CD4-positive, alpha-beta memory T cell (primary cell): ENCODE data around the gene GPAT2. TPM values are rescaled to one million over a fixed set of nuclear protein-coding genes. Genes with fewer than 3 reads are reported as not detected.
A peak's percentile ranks its signal among the peaks of the same experiment; 100 is the strongest.
"Not testable (repeated sequence)": the region's sequence is repeated elsewhere in the genome, so short reads cannot be mapped to it uniquely, and the experiment has no call there.

Source experiments
- CTCF ChIA-PET: fragments of 350-600 bp; sonication (Branson Sonifier 250); formaldehyde crosslinking; loops from one replicate; lab custom pipeline; 2021; ENCODE audit warnings: inconsistent platforms; ENCODE audit not compliant: partially characterized antibody; lab: Charles Lee
- POLR2A ChIA-PET: fragments of 350-600 bp; sonication (Branson Sonifier 250); formaldehyde crosslinking; loops from one replicate; lab custom pipeline; 2021; ENCODE audit not compliant: partially characterized antibody; lab: Charles Lee
- DNase-seq, 5 donors: peaks; one replicate each; pipeline versions ENCODE4 v3.0.0 to v3.0.0-alpha.2; 2020 to 2022; ENCODE audit warnings: mixed read lengths in 1 of 5
- H3K27ac ChIP-seq: one replicate; pipeline ENCODE4 v1.7.0; 2013; ENCODE audit warnings: low read depth, low read length
- H3K27me3 ChIP-seq: 2 replicates; pipeline ENCODE4 v1.7.0; 2013; ENCODE audit warnings: mild to moderate bottlenecking, low read length, moderate library complexity; ENCODE audit not compliant: insufficient read depth
- H3K36me3 ChIP-seq: 2 replicates; pipeline ENCODE4 v1.7.0; 2013; ENCODE audit warnings: mild to moderate bottlenecking, low read length, moderate library complexity; ENCODE audit not compliant: insufficient read depth
- H3K4me1 ChIP-seq: 2 replicates; pipeline ENCODE4 v1.7.0; 2013; ENCODE audit warnings: mild to moderate bottlenecking, low read length, moderate library complexity; ENCODE audit not compliant: insufficient read depth
- H3K4me3 ChIP-seq, 2 donors: one replicate each; pipeline ENCODE4 v1.7.0; 2013; ENCODE audit warnings: low read length in 2 of 2, mild to moderate bottlenecking in 1 of 2
- H3K9me3 ChIP-seq, 2 donors: one replicate each; pipeline ENCODE4 v1.7.0; 2013; ENCODE audit warnings: low read length in 2 of 2, control low read depth in 1 of 2; ENCODE audit not compliant: control insufficient read depth in 1 of 2
- H3K27ac Mint-ChIP-seq, 7 donors: one replicate each; pipeline ENCODE4 v1.8.0; 2020 to 2021; ENCODE audit warnings: mixed read lengths in 7 of 7, mild to moderate bottlenecking in 6 of 7, inconsistent platforms in 3 of 7, moderate library complexity in 3 of 7
- H3K27me3 Mint-ChIP-seq, 2 donors: one replicate each; pipeline ENCODE4 v1.8.0; 2020 to 2021; ENCODE audit warnings: mixed read lengths in 2 of 2
- H3K36me3 Mint-ChIP-seq, 2 donors: one replicate each; pipeline ENCODE4 v1.8.0; 2020 to 2021; ENCODE audit warnings: mixed read lengths in 2 of 2, inconsistent platforms in 1 of 2, mild to moderate bottlenecking in 1 of 2
- H3K4me1 Mint-ChIP-seq, 4 donors: one replicate each; pipeline ENCODE4 v1.8.0; 2020 to 2021; ENCODE audit warnings: mixed read lengths in 4 of 4, mild to moderate bottlenecking in 1 of 4
- H3K4me3 Mint-ChIP-seq, 8 donors: one replicate each; pipeline ENCODE4 v1.8.0; 2020 to 2021; ENCODE audit warnings: mixed read lengths in 8 of 8, mild to moderate bottlenecking in 7 of 8, moderate library complexity in 6 of 8, inconsistent platforms in 3 of 8
- H3K9me3 Mint-ChIP-seq, 8 donors: one replicate each; pipeline ENCODE4 v1.8.0; 2020 to 2021; ENCODE audit warnings: mixed read lengths in 8 of 8, mild to moderate bottlenecking in 5 of 8, inconsistent platforms in 3 of 8, moderate library complexity in 1 of 8
- intact Hi-C: fragments of 100-400 bp; cut with micrococcal nuclease; formaldehyde crosslinking; loops from one replicate; pipeline ENCODE4 v1.15.1; 2023
- polyA plus RNA-seq, 2 donors: library from polyadenylated mRNA; unstranded; fragments of 300-500 nt; fragmentation: Illumina TruSeq; gene quantifications; one replicate each; pipeline ENCODE4 v1.2.3, GENCODE V29; 2021
- total RNA-seq, 2 experiments: library from RNA; stranded (reverse); gene quantifications; one replicate each; pipeline ENCODE4 v1.2.3, GENCODE V29; 2021

Gene GPAT2
- total and polyA plus RNA-seq, 4 experiments from 2014 or later: 2.9 to 6.3 (median 3.4) TPM

- H3K9me3 Mint-ChIP-seq, H3K27me3 ChIP-seq, H3K9me3 ChIP-seq, H3K27me3 Mint-ChIP-seq, H3K36me3 Mint-ChIP-seq, H3K4me1 ChIP-seq, H3K36me3 ChIP-seq, intact Hi-C loops, POLR2A ChIA-PET: not testable (repeated sequence)
- Mint-ChIP-seq H3K4me1 (peaks cover 7 to 18% (median 9%) of the 10 kb centered on the region in 4 donors), H3K27ac (peak overlapping the region; percentile 40 to 93 (median 78)), H3K4me3 (peak overlapping the region; percentile 77 to 84 (median 81))
- CTCF ChIA-PET: interaction anchor here (2.1 kb wide), 1 partner anchor 18 kb away, joined by 12 read pairs; no protein-coding TSS in a partner anchor
- peak overlapping the region in 1 of 2 donors; percentile 28 for H3K4me3 ChIP-seq
- peak; percentile 92 to 96 (median 93) for DNase-seq
- H3K27ac ChIP-seq: peak overlapping the region; percentile 51
These were observed 24.2 kb downstream of the GPAT2 start for GRCh38 chr2:96010320-96011128.

GRCh38 chr2:96009833-96010232 is 24.9 kb downstream of the GPAT2 start:
- DNase-seq, H3K36me3 Mint-ChIP-seq, H3K4me1 ChIP-seq, H3K27me3 ChIP-seq, intact Hi-C loops, H3K9me3 ChIP-seq, H3K36me3 ChIP-seq, H3K9me3 Mint-ChIP-seq: not testable (repeated sequence)
- Mint-ChIP-seq H3K27ac (peak overlapping the region; percentile 40 to 93 (median 78)), H3K27me3 (peaks cover 8 to 10% of the 10 kb centered on the region in 2 donors), H3K4me3 (peak overlapping the region; percentile 77 to 84 (median 81)), H3K4me1 (peaks cover 7 to 18% (median 9%) of the 10 kb centered on the region in 4 donors)
- H3K27ac ChIP-seq: peak overlapping the region; percentile 51
- ChIA-PET POLR2A (interaction anchor here (0.5 kb wide), 1 partner anchor 526 kb away, joined by 3 read pairs; the partner anchor contains the start of gene ARID5A), CTCF (interaction anchor here (2.1 kb wide), 1 partner anchor 17 kb away, joined by 12 read pairs; no protein-coding TSS in a partner anchor)
- H3K4me3 ChIP-seq: peak overlapping the region in 1 of 2 donors; percentile 28

GRCh38 chr2:96008051-96008450 is 26.7 kb downstream of the GPAT2 start:
- H3K4me1 Mint-ChIP-seq: peaks cover 7 to 18% (median 9%) of the 10 kb centered on the region in 4 donors
- POLR2A ChIA-PET, intact Hi-C loops, DNase-seq, H3K36me3 Mint-ChIP-seq, H3K27ac ChIP-seq, H3K9me3 ChIP-seq, H3K36me3 ChIP-seq, H3K4me3 ChIP-seq, CTCF ChIA-PET, H3K27me3 ChIP-seq, H3K4me1 ChIP-seq, H3K9me3 Mint-ChIP-seq: not testable (repeated sequence)
- peak overlapping the region in 3 of 7 donors; percentile 7 to 85 (median 27) for H3K27ac Mint-ChIP-seq
- peak overlapping the region in 2 of 8 donors; percentile 42 to 58 for H3K4me3 Mint-ChIP-seq
- H3K27me3 Mint-ChIP-seq: peaks cover 10 to 14% of the 10 kb centered on the region in 2 donors

GRCh38 chr2:96006248-96006647 is 28.5 kb downstream of the GPAT2 start:
- H3K9me3 ChIP-seq, H3K4me3 ChIP-seq, H3K4me1 ChIP-seq, H3K36me3 ChIP-seq, H3K27me3 ChIP-seq, intact Hi-C loops, H3K36me3 Mint-ChIP-seq, DNase-seq, H3K27ac ChIP-seq, POLR2A ChIA-PET, H3K9me3 Mint-ChIP-seq, H3K4me3 Mint-ChIP-seq: not testable (repeated sequence)
- Mint-ChIP-seq H3K27ac (peak overlapping the region in 1 of 7 donors; percentile 53), H3K4me1 (peaks cover 4 to 15% (median 9%) of the 10 kb centered on the region in 4 donors), H3K27me3 (peaks cover 12 to 26% of the 10 kb centered on the region in 2 donors)
- CTCF ChIA-PET: interaction anchor here (1.1 kb wide), 1 partner anchor 13 kb away, joined by 4 read pairs; no protein-coding TSS in a partner anchor

GRCh38 chr2:95992520-95993272 is 42.0 kb downstream of the GPAT2 start:
- not testable (repeated sequence) for H3K9me3 ChIP-seq, H3K36me3 ChIP-seq, H3K4me1 Mint-ChIP-seq, H3K27me3 ChIP-seq, H3K36me3 Mint-ChIP-seq, H3K27me3 Mint-ChIP-seq, H3K4me1 ChIP-seq, H3K9me3 Mint-ChIP-seq
- H3K4me3 Mint-ChIP-seq: peak overlapping the region; percentile 89 to 96 (median 94)
- Histone ChIP-seq H3K4me3 (peak overlapping the region; percentile 23 to 59), H3K27ac (peak overlapping the region; percentile 62)
- peak overlapping the region; percentile 81 to 96 (median 95) for H3K27ac Mint-ChIP-seq
- POLR2A ChIA-PET: interaction anchor here (1.1 to 2.6 kb wide), 4 partner anchors 19 to 546 kb away, joined by 3 to 14 read pairs (median 4); partner anchors contain the start of gene ADRA2B
- intact Hi-C loops: loop anchor here (2.0 to 10.0 kb wide), 2 partner anchors 124 to 272 kb away; partner anchors contain the start of genes ADRA2B, CIAO1 and TMEM127
- CTCF ChIA-PET: interaction anchor here (0.6 to 4.6 kb wide), 13 partner anchors 11 to 860 kb away, joined by 3 to 36 read pairs (median 4); partner anchors contain the start of genes ADRA2B and ASTL
- DNase-seq: peak; percentile 73 to 76 (median 73)

GRCh38 chr2:95992102-95992501 is 42.6 kb downstream of the GPAT2 start:
- H3K36me3 Mint-ChIP-seq, H3K27me3 Mint-ChIP-seq, H3K27me3 ChIP-seq, H3K4me3 ChIP-seq, H3K9me3 Mint-ChIP-seq, H3K9me3 ChIP-seq, H3K4me1 Mint-ChIP-seq, H3K36me3 ChIP-seq, H3K4me1 ChIP-seq: not testable (repeated sequence)
- POLR2A ChIA-PET: interaction anchor here (1.1 to 2.6 kb wide), 4 partner anchors 20 to 547 kb away, joined by 3 to 14 read pairs (median 4); partner anchors contain the start of gene ADRA2B
- Mint-ChIP-seq H3K4me3 (peak overlapping the region; percentile 58 to 98 (median 76)), H3K27ac (peak overlapping the region in 3 of 7 donors; percentile 56 to 74 (median 57))
- intact Hi-C loops: loop anchor here (2.0 to 10.0 kb wide), 2 partner anchors 125 to 273 kb away; partner anchors contain the start of genes ADRA2B, CIAO1 and TMEM127
- peak; percentile 31 to 63 (median 60) for DNase-seq
- H3K27ac ChIP-seq: peak overlapping the region; percentile 81
- CTCF ChIA-PET: interaction anchor here (0.8 to 4.6 kb wide), 11 partner anchors 11 to 182 kb away, joined by 3 to 36 read pairs (median 4); partner anchors contain the start of genes ADRA2B and ASTL
